ENCODE measurements around the gene CFL1. TPM values are rescaled to one million over a fixed set of nuclear protein-coding genes. Genes with fewer than 3 reads are reported as not detected.
A peak's percentile ranks its signal among the peaks of the same experiment; 100 is the strongest.

Gene CFL1
- total RNA-seq, 4 donors from 2014 or later, result 961 to 2,313 (median 1,456) TPM

DNA sequence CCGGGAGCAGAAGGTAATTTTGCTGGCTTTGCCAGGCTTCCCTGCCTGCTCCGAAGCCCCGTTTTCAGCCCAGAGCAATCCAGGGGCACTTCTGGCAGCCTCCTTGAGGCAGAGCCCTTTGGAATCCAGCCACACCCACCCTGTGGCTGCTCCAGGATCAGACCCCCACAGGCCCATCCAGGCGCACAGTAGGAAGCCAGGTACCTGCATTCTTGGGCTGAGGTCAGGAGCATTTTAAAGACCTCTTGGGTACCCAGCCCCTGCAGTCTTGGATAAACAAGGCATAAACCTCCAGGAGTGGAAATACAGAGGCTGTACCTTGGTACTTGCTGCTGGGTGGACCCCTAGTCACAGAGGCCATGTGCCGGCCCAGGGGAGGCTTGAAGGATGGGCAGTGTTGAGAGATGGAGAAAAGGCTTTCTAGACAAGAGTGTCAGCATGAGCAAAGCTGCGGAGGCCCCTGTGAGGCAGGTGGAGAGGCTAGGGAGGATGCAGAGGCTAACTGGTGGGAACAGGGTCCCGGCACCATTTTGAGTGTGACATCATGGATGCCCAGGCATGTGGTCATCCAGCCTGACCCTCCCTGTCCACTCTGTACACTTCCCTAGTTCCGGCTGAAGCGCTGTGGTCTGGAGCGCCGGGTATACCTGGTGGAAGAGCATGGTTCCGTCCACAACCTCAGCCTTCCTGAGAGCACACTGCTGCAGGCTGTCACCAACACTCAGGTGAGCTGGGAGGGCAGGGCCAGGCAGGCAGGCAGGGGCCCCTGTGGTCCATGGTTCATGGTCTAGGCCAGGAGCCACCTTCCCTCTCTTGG lies 6.1 kb upstream of the CFL1 start:
- Histone ChIP-seq H3K4me3 (no peak overlapping the region), H3K9me3 (no peaks in the 10 kb centered on the region), H3K36me3 (peaks cover 0 to 58% (median 0%) of the 10 kb centered on the region in 3 donors), H3K27ac (no peak overlapping the region), H3K4me1 (peaks cover 0 to 25% (median 6%) of the 10 kb centered on the region in 4 donors), H3K27me3 (no peaks in the 10 kb centered on the region)
- TF ChIP-seq POLR2A (IDR thresholded peaks at IDR 0.05), result no peak
- no peak for TF ChIP-seq CTCF (IDR thresholded peaks at IDR 0.05)
- DNase-seq, result no peak

GRCh38 chr11:65862941-65863888 lies 5.2 kb upstream of the CFL1 start:
- peaks cover 0 to 25% (median 6%) of the 10 kb centered on the region in 4 donors for H3K4me1 ChIP-seq

GRCh38 chr11:65862191-65862735 lies 4.3 kb upstream of the CFL1 start:
- Histone ChIP-seq H3K36me3 (peaks cover 0 to 57% (median 0%) of the 10 kb centered on the region in 3 donors), H3K9me3 (no peaks in the 10 kb centered on the region), H3K27ac (no peak overlapping the region), H3K27me3 (no peaks in the 10 kb centered on the region), H3K4me1 (peaks cover 0 to 25% (median 6%) of the 10 kb centered on the region in 4 donors), H3K4me3 (no peak overlapping the region)
- TF ChIP-seq CTCF (IDR thresholded peaks at IDR 0.05), result no peak
- no peak for TF ChIP-seq POLR2A (IDR thresholded peaks at IDR 0.05)
- peak in 1 of 3 donors; percentile 49 for DNase-seq

More at GRCh38 chr11:65862941-65863888, 5.2 kb upstream of the CFL1 start:
- Histone ChIP-seq H3K9me3 (no peaks in the 10 kb centered on the region), H3K27me3 (no peaks in the 10 kb centered on the region), H3K27ac (no peak overlapping the region), H3K36me3 (peaks cover 0 to 58% (median 0%) of the 10 kb centered on the region in 3 donors), H3K4me3 (no peak overlapping the region)
- TF ChIP-seq CTCF (IDR thresholded peaks at IDR 0.05), result no peak
- no peak for TF ChIP-seq POLR2A (IDR thresholded peaks at IDR 0.05)
- DNase-seq, result no peak

DNA sequence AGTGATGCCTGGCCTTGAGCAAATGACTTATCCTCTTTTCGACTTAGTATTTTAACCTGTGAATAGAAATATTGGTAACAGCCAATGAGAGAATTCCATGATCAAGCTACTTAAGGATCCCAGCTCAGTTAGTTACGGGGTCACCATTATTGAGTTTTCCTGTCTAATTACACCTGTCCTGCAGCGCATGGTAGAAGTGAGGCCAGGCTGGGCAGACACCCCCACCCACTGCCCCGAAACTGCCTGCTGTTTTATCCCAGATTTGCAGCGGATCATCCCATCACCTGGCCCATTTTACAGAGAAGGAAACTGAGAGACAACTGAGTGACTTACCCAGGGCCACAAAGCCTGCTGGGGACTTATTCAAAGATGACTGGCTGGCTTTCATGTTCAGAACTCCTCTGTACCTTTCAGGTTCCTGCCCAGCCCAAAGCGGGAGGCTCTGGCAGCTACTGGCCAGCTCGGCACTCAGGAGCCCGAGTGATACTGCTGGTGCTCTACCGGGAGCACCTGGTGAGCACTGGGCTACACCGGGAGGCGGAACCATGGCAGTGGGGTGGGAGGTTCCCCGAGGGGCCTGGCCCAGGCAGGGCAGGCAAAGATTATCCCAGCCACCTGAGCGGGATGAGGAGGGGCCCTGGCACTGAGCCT lies 3.7 kb upstream of the CFL1 start:
- peaks cover 0 to 51% (median 0%) of the 10 kb centered on the region in 3 donors for H3K36me3 ChIP-seq
- H3K9me3 ChIP-seq, result no peaks in the 10 kb centered on the region
- TF ChIP-seq POLR2A (IDR thresholded peaks at IDR 0.05) (no peak), CTCF (IDR thresholded peaks at IDR 0.05) (no peak)
- peak overlapping the region; percentile 80 to 97 (median 90) for H3K4me3 ChIP-seq
- peak overlapping the region; percentile 95 to 99 (median 97) for H3K27ac ChIP-seq
- H3K27me3 ChIP-seq, result no peaks in the 10 kb centered on the region
- peaks cover 0 to 25% (median 7%) of the 10 kb centered on the region in 4 donors for H3K4me1 ChIP-seq
- DNase-seq, result peak in 1 of 3 donors; percentile 72

- DNase-seq, result peak in 1 of 3 donors; percentile 54
- Histone ChIP-seq H3K9me3 (no peaks in the 10 kb centered on the region), H3K27me3 (no peaks in the 10 kb centered on the region), H3K4me1 (peaks cover 0 to 29% (median 12%) of the 10 kb centered on the region in 4 donors), H3K36me3 (peaks cover 0 to 47% (median 0%) of the 10 kb centered on the region in 3 donors), H3K27ac (peak overlapping the region; percentile 95 to 99 (median 97)), H3K4me3 (peak overlapping the region; percentile 80 to 97 (median 90))
- TF ChIP-seq POLR2A (IDR thresholded peaks at IDR 0.05) (no peak), CTCF (IDR thresholded peaks at IDR 0.05) (no peak)
Observed at GRCh38 chr11:65861165-65861505, 3.2 kb upstream of the CFL1 start.
